H9 (cell line): ENCODE results near the gene PRSS8. TPM values are rescaled to one million over a fixed set of nuclear protein-coding genes. Genes with fewer than 3 reads are reported as not detected.
A peak's percentile ranks its signal among the peaks of the same experiment; 100 is the strongest.

Experiments used
- DNase-seq: peaks from one replicate; pipeline ENCODE4 v3.0.0-alpha.2; 2017
- H2AFZ ChIP-seq: one replicate; pipeline ENCODE4 v1.6.1; 2013; ENCODE audit warnings: mild to moderate bottlenecking, low read length, control low read depth, moderate library complexity
- H2AK5ac ChIP-seq: 2 replicates; pipeline ENCODE4 v1.6.1; 2013; ENCODE audit warnings: low read length, control low read depth, mixed read lengths; ENCODE audit not compliant: insufficient read length
- H2BK120ac ChIP-seq: one replicate; pipeline ENCODE4 v1.6.1; 2013; ENCODE audit warnings: low read depth, mild to moderate bottlenecking, low read length, control low read depth, inconsistent platforms; ENCODE audit not compliant: poor library complexity, severe bottlenecking
- H2BK12ac ChIP-seq: 2 replicates; pipeline ENCODE4 v1.6.1; 2013; ENCODE audit warnings: low read length, control low read depth, mixed read lengths, low read depth; ENCODE audit not compliant: insufficient read length
- H2BK15ac ChIP-seq: 2 replicates; pipeline ENCODE4 v1.6.1; 2013; ENCODE audit warnings: low read depth, low read length, control low read depth
- H2BK20ac ChIP-seq: one replicate; pipeline ENCODE4 v1.6.1; 2013; ENCODE audit warnings: low read depth, mild to moderate bottlenecking, low read length, control low read depth, inconsistent platforms; ENCODE audit not compliant: poor library complexity, severe bottlenecking
- H2BK5ac ChIP-seq: 2 replicates; pipeline ENCODE4 v1.6.1; 2013; ENCODE audit warnings: low read length, control low read depth, mixed read lengths; ENCODE audit not compliant: insufficient read length
- H3K14ac ChIP-seq: 2 replicates; pipeline ENCODE4 v1.6.1; 2013; ENCODE audit warnings: low read length, control low read depth; ENCODE audit not compliant: insufficient read depth
- H3K18ac ChIP-seq: 2 replicates; pipeline ENCODE4 v1.6.1; 2013; ENCODE audit warnings: low read depth, mild to moderate bottlenecking, mixed read lengths, low read length, control low read depth; ENCODE audit not compliant: insufficient read length
- H3K23ac ChIP-seq: 2 replicates; pipeline ENCODE4 v1.6.1; 2013; ENCODE audit warnings: low read length, control low read depth, mixed read lengths, low read depth; ENCODE audit not compliant: insufficient read length
- H3K23me2 ChIP-seq: 2 replicates; pipeline ENCODE4 v1.6.1; 2013; ENCODE audit warnings: low read depth, mild to moderate bottlenecking, mixed read lengths, low read length, control low read depth; ENCODE audit not compliant: insufficient read length, poor library complexity, severe bottlenecking
- H3K27ac ChIP-seq: 2 replicates; pipeline ENCODE4 v1.5.1; 2013; ENCODE audit warnings: low read length, control low read depth, mixed read lengths, low read depth; ENCODE audit not compliant: insufficient read length
- H3K27me3 ChIP-seq: 2 replicates; pipeline ENCODE4 v1.6.1; 2013; ENCODE audit warnings: low read length, control low read depth, inconsistent platforms; ENCODE audit not compliant: insufficient read depth
- H3K4ac ChIP-seq: 2 replicates; pipeline ENCODE4 v1.6.1; 2013; ENCODE audit warnings: low read depth, mild to moderate bottlenecking, control low read depth, inconsistent platforms, low read length, moderate library complexity
- H3K4me1 ChIP-seq: 2 replicates; pipeline ENCODE4 v1.6.1; 2013; ENCODE audit warnings: low read length, control low read depth, inconsistent platforms; ENCODE audit not compliant: insufficient read depth
- H3K4me2 ChIP-seq: 2 replicates; pipeline ENCODE4 v1.6.1; 2013; ENCODE audit warnings: low read length, control low read depth, mixed read lengths; ENCODE audit not compliant: insufficient read length, insufficient read depth
- H3K56ac ChIP-seq: 2 replicates; pipeline ENCODE4 v1.6.1; 2013; ENCODE audit warnings: low read depth, mild to moderate bottlenecking, mixed read lengths, low read length, control low read depth; ENCODE audit not compliant: insufficient read length
- H3K79me1 ChIP-seq: 2 replicates; pipeline ENCODE4 v1.6.1; 2013; ENCODE audit warnings: low read depth, mild to moderate bottlenecking, moderate library complexity, low read length, control low read depth, inconsistent platforms; ENCODE audit not compliant: insufficient read depth, poor library complexity, severe bottlenecking
- H3K79me2 ChIP-seq: 2 replicates; pipeline ENCODE4 v1.6.1; 2013; ENCODE audit warnings: low read length, control low read depth, inconsistent platforms; ENCODE audit not compliant: insufficient read depth
- H3K9ac ChIP-seq: 2 replicates; pipeline ENCODE4 v1.6.1; 2013; ENCODE audit warnings: low read length, control low read depth, mixed read lengths; ENCODE audit not compliant: insufficient read length; ENCODE audit errors: extremely low read depth
- H3K9me3 ChIP-seq: one replicate; pipeline ENCODE4 v1.6.1; 2013; ENCODE audit warnings: low read depth, low read length, inconsistent platforms; ENCODE audit not compliant: control insufficient read depth
- H3T11ph ChIP-seq: one replicate; pipeline ENCODE4 v1.6.1; 2013; ENCODE audit warnings: mild to moderate bottlenecking, low read length, control low read depth, inconsistent platforms
- H4K20me1 ChIP-seq: one replicate; pipeline ENCODE4 v1.6.1; 2013; ENCODE audit not compliant: control insufficient read depth, insufficient read length, insufficient read depth
- H4K5ac ChIP-seq: 2 replicates; pipeline ENCODE4 v1.6.1; 2013; ENCODE audit warnings: low read depth, mild to moderate bottlenecking, mixed read lengths, low read length, control low read depth; ENCODE audit not compliant: insufficient read length
- H4K8ac ChIP-seq: replicated peaks from 2 replicates; pipeline ENCODE4 v1.6.1; 2013; ENCODE audit warnings: low read length, control low read depth, mixed read lengths, low read depth; ENCODE audit not compliant: insufficient read length
- H4K91ac ChIP-seq: 2 replicates; pipeline ENCODE4 v1.6.1; 2013; ENCODE audit warnings: low read depth, mild to moderate bottlenecking, moderate library complexity, mixed read lengths, low read length, control low read depth; ENCODE audit not compliant: insufficient read length
- H3K27ac Mint-ChIP-seq, 3 experiments: 2 replicates in 2 of 3; 3 replicates in 1 of 3; pipeline ENCODE4 v1.8.0; 2020 to 2021; ENCODE audit warnings: mixed read lengths in 3 of 3, mild to moderate bottlenecking in 1 of 3, moderate library complexity in 1 of 3
- H3K27me3 Mint-ChIP-seq: 2 replicates; pipeline ENCODE4 v1.8.0; 2021; ENCODE audit warnings: low read depth, mild to moderate bottlenecking, moderate library complexity, mixed read lengths
- H3K36me3 Mint-ChIP-seq, 3 experiments: 2 replicates in 2 of 3; 3 replicates in 1 of 3; pipeline ENCODE4 v1.8.0; 2020 to 2021; ENCODE audit warnings: low read depth in 3 of 3, mixed read lengths in 3 of 3; ENCODE audit not compliant: insufficient read depth in 1 of 3
- H3K4me1 Mint-ChIP-seq, 2 experiments: 2 replicates each; pipeline ENCODE4 v1.8.0; 2020; ENCODE audit warnings: mixed read lengths in 2 of 2
- H3K4me3 Mint-ChIP-seq, 2 experiments: 2 replicates in 1 of 2; 3 replicates in 1 of 2; pipeline ENCODE4 v1.8.0; 2020 to 2021; ENCODE audit warnings: mild to moderate bottlenecking in 2 of 2, mixed read lengths in 2 of 2, moderate library complexity in 1 of 2
- H3K9me3 Mint-ChIP-seq, 2 experiments: 2 replicates in 1 of 2; 3 replicates in 1 of 2; pipeline ENCODE4 v1.8.0; 2020; ENCODE audit warnings: mild to moderate bottlenecking in 2 of 2, mixed read lengths in 2 of 2, moderate library complexity in 1 of 2
- CTCF ChIP-seq: fragments of 200-600 bp; sonication (generic); conservative IDR thresholded peaks from 3 replicates; pipeline ENCODE4 v1.8.0; 2021; ENCODE audit warnings: antibody characterized with exemption, mild to moderate bottlenecking
- WGBS: extraction: QIAGEN DNeasy Blood & Tissue Kit; methylation state at CpG from one replicate; pipeline ENCODE4 v1.1.7; 2013; ENCODE audit warnings: missing lambda C conversion rate, low lambda C conversion rate, mixed read lengths; ENCODE audit not compliant: insufficient read length; ENCODE audit errors: extremely low coverage; 5-methylcytosine and 5-hydroxymethylcytosine counted together
- total RNA-seq: library from RNA; stranded (reverse); gene quantifications from 2 replicates; pipeline ENCODE4 v1.2.1, GENCODE V29; 2021

Gene PRSS8
- total RNA-seq, 1 experiment from 2014 or later, result 64.0 TPM

- Histone ChIP-seq H3K18ac (no peak overlapping the region), H2BK5ac (no peak overlapping the region), H3K9ac (no peak overlapping the region), H3K9me3 (no peaks in the 10 kb centered on the region), H3K79me2 (peaks cover 4% of the 10 kb centered on the region; the same call in 1 of the 2 replicates), H3K27me3 (no peaks in the 10 kb centered on the region), H3K23ac (no peak overlapping the region), H2AFZ (no peak overlapping the region), H2BK120ac (no peak overlapping the region), H3K27ac (peak overlapping the region; percentile 3), H4K5ac (no peak overlapping the region), H4K8ac (no peak overlapping the region), H2BK12ac (no peak overlapping the region), H4K91ac (no peak overlapping the region), H3K4me2 (no peak overlapping the region), H3K4me1 (peaks cover 15% of the 10 kb centered on the region; the same call in 1 of the 2 replicates), H2AK5ac (no peak overlapping the region), H2BK20ac (no peak overlapping the region), H3K14ac (no peak overlapping the region), H2BK15ac (no peak overlapping the region), H3T11ph (no peak overlapping the region), H3K56ac (no peak overlapping the region), H4K20me1 (no peaks in the 10 kb centered on the region), H3K23me2 (peaks cover 5% of the 10 kb centered on the region), H3K79me1 (peaks cover 5% of the 10 kb centered on the region), H3K4ac (no peak overlapping the region)
- Mint-ChIP-seq H3K4me3 (peak overlapping the region in 1 of 2 experiments; percentile 13; a peak in 2 of 5 replicates), H3K27me3 (no peaks in the 10 kb centered on the region), H3K36me3 (peaks cover 29 to 50% (median 45%) of the 10 kb centered on the region in 3 experiments), H3K27ac (peak overlapping the region; percentile 68 to 97 (median 84); a peak in 6 of 7 replicates), H3K4me1 (peaks cover 39 to 42% of the 10 kb centered on the region in 2 experiments), H3K9me3 (no peaks in the 10 kb centered on the region)
- no peak for TF ChIP-seq CTCF
- no CpG with 5 or more reads among the region's 10 CpGs for WGBS
- no peak for DNase-seq
Measured at GRCh38 chr16:31130336-31130891, 5.1 kb downstream of the PRSS8 start.
